Measurements from ENCODE around the gene ATP9B.

Gene ATP9B

GRCh38 chr18:79385326-79385707, 316.1 kb downstream of the ATP9B start:
- DNase-seq, result no peak

DNA sequence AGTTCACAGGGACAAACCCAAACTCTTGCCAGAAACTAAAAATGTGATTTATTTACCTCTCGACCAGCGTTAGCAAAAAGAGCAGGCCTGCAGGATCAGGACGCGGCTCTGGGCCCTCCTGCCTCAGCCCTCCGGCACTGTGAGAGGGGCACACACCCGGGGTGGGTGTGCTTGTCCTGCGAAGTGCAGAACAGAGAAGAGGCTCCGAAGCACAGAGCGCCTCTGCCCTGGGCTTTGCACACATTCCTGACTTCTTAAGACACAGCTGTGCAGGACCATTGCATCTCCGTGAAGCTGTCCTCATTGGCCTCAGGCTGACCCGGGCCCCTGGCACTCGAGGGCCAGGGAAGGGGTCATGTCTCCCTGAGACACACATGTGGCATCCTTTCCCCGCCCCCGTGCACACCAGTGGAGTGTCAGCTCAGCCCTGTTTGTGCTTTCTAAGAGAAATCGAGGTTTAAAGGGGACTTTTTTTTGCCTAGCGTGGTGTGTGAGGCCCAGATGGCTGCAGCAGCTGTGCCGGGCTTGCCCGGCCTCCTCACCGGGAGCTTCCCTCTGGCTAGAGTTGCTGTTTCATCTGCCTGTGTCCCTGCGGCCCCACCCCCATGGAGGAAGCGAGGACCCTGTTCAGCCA, 316.6 kb downstream of the ATP9B start:
- peak; percentile 52 for DNase-seq

- peak; percentile 47 for DNase-seq
These were observed 317.4 kb downstream of the ATP9B start for GRCh38 chr18:79386547-79386946.

DNA sequence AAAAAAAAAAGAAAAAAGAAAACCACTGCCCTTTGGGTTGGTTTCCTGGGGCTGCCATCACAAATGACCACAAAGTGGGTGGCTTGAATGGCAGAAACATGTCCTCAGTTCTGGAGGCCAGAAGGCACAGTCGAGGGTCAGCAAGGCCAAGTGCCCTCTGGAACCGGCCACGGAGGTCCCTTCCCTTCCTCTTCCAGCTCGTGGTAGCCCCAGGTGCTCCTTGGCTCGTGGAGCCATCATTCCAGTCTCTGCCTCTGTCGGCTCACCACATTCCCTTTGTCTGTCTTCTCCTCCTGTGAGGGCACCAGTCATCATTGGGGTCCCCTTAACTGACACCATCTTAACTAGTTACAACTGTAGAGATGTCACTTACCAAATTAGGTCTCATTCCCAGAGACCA, 318.0 kb downstream of the ATP9B start:
- DNase-seq, result peak; percentile 42

DNA sequence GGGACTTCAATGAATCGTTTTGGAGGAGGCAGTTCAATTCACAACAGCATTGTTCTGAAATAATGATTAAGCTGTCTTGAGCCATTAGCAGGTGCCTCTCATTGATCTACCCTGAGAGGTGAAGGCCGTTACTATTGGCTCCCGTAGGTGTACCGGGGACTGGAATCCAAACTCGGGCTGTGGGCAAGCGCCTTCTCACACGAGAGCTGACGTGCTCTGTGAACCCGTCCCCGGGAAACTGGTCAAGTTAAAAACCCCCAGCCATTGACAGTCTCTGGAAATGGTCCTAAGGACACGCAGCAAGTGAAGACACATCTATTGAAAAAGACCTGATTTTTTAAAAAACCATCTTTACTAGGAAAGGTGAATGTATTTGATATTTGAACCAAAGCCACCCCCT, 318.4 kb downstream of the ATP9B start:
- DNase-seq, result peak; percentile 48

DNA sequence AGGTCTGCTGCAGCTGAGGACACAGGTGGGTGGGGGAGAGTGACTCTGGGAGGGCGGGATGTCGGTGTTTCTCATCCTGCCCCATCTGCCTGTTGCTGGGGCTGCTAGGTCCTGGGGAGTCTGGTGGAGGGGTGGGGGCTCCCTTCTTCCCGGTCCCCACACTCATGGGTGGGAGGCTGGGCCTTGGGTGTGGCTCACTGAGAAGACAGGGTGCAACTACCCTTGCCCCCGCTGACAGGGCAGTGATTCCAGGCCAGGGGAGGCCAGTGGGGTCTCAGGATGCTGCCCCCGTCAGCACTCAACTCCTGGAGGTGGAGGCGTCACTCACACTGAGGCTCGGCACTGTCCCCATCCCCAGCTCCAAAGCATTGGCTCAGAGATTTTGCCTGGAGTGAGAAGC, 318.8 kb downstream of the ATP9B start:
- DNase-seq, result peak; percentile 39

DNA sequence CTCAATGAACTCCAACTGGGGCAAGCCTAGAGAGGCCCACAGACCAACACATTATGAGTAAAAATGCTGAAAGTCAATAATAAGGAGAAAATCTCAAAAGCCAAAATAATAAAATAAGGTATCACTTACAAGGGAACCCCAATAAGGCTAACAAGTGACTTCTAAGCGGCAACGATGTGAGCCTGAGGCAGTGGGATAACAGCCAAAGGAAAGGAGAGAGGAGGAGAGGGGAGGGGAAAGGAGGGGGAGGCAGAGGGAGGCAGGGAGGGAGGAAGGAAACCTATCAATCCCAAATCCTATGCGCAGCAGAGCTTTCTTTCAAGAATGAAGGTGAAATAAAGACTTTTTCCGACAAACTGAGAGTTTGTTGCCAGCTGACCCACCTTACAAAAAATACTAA, 320.5 kb downstream of the ATP9B start:
- DNase-seq, result no peak

- DNase-seq, result peak; percentile 49
These were observed 323.0 kb downstream of the ATP9B start for GRCh38 chr18:79392226-79392625.

DNA sequence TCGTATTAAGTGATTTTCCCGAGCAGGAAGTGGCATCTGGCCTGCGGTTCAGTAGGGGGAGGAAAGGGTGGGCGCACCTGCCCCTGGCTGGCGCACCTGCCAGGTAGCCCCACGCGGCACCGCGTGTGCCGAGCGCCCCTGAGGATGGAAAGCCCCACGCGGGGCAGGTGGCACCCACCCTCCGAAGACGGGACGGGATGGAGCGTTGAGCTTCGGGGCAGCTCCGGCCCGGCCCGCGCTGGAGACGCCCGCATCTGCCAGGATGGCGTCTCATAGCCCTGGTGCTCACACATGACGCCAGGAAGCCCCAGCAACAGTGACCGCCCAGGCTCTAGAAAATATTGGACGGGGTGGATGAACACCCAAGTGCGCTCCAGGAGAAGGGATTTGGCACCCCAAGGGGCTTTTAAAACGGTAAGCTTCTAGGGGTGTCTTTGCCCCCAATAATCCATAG, 324.0 kb downstream of the ATP9B start:
- DNase-seq, result peak; percentile 65

DNA sequence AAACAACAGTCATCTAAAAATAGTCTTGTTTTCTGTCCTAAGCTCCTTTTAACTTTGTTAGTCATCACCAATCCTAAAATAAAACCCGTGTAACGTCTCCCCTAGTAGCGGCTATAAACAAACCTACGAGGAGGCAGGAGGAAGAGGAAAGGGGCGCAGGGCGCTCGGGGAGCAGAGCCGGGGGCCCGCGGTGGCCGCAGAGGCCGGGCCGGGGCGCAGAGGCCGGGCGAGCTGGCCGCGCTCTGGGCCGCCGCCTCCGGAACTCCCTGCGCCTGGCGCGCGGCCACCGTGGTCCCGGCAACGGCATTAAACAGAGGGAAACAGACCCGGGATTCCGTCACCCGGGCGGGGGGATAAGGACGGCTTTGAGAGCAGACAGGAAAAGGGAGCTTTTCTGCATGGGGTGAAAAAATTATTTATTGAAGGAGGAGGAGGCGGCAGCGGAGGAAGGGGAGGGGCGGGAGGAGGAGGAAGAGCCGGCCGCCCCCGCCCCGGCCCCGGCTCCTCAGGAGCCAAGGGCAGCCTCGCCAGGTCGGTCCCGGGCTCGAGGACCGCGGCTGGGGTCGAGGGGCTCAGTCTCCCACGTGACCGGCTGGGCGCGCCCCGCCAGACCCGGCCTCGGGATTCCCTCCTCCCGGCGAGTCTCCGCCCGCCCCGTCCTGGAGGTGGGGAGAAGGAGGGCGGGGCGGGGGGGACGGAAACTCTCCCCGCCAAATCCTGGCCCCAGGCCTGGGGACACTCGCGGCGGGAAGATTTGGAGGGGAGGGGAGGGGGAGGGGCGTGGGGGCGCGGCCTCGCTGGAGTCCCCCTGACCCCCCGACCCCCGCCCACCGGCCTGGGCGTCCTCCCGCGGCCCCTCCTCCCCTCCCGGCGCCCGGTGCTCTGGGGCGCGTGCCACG, 324.7 kb downstream of the ATP9B start:
- peak; percentile 74 for DNase-seq

DNA sequence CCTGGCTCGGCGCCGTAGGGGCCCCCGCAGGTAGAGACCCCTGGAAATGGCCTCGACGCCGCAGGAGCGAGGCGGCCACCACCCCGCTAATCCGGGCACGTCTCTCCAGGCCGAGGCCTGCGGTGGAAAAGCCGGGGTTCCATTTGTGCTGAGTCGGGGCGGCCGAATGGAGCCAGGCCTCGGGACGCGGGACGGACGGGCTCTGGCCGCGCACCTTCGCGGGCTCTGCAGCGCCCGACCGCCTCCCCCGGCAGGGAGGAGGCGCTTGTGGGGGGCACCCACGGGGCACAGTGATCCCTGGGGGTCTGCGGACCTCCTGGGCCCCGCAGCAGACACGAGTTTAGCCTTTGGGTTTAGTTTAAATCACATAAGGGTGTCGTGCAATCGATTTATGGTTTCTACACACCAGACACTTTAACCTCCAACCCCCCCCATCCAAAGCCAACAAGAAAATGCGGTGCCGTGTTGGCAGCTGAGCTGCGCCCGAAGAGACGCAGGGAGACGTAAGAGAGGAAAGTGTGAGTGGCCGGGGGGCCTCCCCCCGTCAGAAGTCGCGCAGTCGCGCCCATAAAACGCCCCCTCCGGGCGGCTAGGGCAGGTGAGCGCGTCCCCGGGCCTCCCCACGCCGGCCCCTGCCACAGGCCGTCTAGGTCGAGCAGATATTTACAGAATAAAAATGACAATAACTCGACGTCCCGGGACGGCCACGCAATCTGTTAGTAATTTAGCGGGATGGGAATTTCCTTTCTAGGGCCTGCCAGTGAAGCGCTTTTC, 325.5 kb downstream of the ATP9B start:
- DNase-seq, result peak; percentile 86

- no peak for DNase-seq
These were observed 326.1 kb downstream of the ATP9B start for GRCh38 chr18:79395308-79395640.

DNA sequence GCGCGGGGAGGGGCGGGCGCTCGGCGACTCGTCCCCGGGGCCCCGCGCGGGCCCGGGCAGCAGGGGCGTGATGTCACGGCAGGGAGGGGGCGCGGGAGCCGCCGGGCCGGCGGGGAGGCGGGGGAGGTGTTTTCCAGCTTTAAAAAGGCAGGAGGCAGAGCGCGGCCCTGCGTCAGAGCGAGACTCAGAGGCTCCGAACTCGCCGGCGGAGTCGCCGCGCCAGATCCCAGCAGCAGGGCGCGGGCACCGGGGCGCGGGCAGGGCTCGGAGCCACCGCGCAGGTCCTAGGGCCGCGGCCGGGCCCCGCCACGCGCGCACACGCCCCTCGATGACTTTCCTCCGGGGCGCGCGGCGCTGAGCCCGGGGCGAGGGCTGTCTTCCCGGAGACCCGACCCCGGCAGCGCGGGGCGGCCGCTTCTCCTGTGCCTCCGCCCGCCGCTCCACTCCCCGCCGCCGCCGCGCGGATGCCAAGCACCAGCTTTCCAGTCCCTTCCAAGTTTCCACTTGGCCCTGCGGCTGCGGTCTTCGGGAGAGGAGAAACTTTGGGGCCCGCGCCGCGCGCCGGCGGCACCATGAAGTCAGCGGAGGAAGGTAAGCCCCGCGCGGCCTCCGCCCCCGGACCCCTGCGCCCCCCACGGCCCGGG, 326.7 kb downstream of the ATP9B start, which contains the start of gene NFATC1:
Gene NFATC1 (plus strand): TSS at position 170 of the 644 bp plus-strand sequence. CDS start 295 bp downstream, at position 465.
- DNase-seq, result peak; percentile 90

- peak; percentile 80 for DNase-seq
These were observed 327.4 kb downstream of the ATP9B start for GRCh38 chr18:79396431-79397246.

DNA sequence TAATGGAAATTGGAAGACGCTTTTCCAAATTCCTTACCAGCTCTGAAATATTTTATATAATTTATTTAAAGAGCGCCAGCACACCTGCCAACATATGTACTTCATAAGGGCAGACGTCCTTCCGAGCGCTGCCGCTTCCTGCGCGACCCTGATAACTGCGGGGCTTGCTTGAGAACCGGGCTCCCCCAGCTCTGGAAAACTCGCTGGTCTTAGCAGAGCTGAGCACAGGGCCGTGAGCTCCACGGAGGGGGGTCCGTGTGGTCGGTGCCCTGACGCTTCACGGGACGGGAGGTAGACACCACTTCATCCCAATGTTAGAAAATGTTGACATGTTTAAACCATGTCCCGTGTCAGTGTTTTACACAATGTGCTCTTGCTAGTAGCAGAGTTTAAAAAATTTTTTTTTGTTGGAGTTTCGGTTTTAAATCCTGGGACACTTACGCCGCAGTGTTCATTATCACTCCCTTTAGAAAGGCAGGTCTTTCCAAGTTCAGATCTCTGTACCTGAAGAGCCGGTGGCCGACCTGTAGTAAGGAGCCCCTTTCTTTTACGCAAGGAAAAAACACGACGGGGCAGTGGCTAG, 328.1 kb downstream of the ATP9B start:
- DNase-seq, result no peak

- no peak for DNase-seq
These were observed 328.9 kb downstream of the ATP9B start for GRCh38 chr18:79397830-79398761.

- peak; percentile 77 for DNase-seq
These were observed 330.3 kb downstream of the ATP9B start for GRCh38 chr18:79399275-79400081.

GRCh38 chr18:79400091-79400590, 330.9 kb downstream of the ATP9B start:
- peak; percentile 85 for DNase-seq

Measured in activated CD8-positive, alpha-beta memory T cell treated with anti-CD3 and anti-CD28 coated beads, Interleukin-2, amount 50 U/mL, for 48 hours (primary cell).